ENCODE measurements around the gene IL1RAPL1.

IL1RAPL1 gene

GRCh38 chrX:29841750-29842149, 1254.5 kb downstream of the IL1RAPL1 start:
- TF ChIP-seq CTCF (IDR thresholded peaks at IDR 0.05; ENCODE audit: low read depth, low read length) (no peak), POLR2A (IDR thresholded peaks at IDR 0.05; ENCODE audit: extremely low read depth, insufficient read length) (no peak), MYC (IDR thresholded peaks at IDR 0.05; ENCODE audit: low read depth, low read length) (no peak)
- TF ChIP-seq, protein P1, sequence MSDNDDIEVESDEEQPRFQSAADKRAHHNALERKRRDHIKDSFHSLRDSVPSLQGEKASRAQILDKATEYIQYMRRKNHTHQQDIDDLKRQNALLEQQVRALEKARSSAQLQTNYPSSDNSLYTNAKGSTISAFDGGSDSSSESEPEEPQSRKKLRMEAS (IDR thresholded peaks at IDR 0.05; ENCODE audit: low read depth, low read length), result no peak
- no peak overlapping the region for H3K4me3 ChIP-seq (ENCODE audit: low read depth, low read length)
- peak; percentile 44 for DNase-seq (ENCODE audit: low read depth)

DNA sequence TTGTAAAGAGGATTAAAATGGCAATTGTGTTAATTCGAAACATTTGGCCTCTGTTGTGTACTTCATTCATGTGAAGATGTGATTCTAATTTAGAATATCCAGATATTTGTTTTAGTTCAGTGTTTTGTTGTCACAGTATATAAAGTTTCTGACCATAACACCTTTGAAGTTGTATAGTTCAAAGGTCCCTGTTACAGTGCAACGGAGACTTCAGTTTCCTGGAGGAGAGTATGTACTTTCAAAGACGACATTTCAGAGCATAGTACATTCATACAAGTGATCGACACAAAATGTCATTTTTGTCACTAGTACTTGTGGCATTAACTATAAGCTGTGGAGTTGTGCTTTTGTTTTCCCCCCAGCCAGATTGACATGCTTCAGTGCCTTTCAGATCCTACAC, 1255.3 kb downstream of the IL1RAPL1 start:
- DNase-seq (ENCODE audit: low read depth), result no peak
- TF ChIP-seq, protein P1 (IDR thresholded peaks at IDR 0.05; ENCODE audit: low read depth, low read length), result no peak
- no peak for TF ChIP-seq CTCF (IDR thresholded peaks at IDR 0.05; ENCODE audit: low read depth, low read length)
- TF ChIP-seq POLR2A (IDR thresholded peaks at IDR 0.05; ENCODE audit: extremely low read depth, insufficient read length), result no peak
- no peak for TF ChIP-seq MYC (IDR thresholded peaks at IDR 0.05; ENCODE audit: low read depth, low read length)
- no peak overlapping the region for H3K4me3 ChIP-seq (ENCODE audit: low read depth, low read length)

DNA sequence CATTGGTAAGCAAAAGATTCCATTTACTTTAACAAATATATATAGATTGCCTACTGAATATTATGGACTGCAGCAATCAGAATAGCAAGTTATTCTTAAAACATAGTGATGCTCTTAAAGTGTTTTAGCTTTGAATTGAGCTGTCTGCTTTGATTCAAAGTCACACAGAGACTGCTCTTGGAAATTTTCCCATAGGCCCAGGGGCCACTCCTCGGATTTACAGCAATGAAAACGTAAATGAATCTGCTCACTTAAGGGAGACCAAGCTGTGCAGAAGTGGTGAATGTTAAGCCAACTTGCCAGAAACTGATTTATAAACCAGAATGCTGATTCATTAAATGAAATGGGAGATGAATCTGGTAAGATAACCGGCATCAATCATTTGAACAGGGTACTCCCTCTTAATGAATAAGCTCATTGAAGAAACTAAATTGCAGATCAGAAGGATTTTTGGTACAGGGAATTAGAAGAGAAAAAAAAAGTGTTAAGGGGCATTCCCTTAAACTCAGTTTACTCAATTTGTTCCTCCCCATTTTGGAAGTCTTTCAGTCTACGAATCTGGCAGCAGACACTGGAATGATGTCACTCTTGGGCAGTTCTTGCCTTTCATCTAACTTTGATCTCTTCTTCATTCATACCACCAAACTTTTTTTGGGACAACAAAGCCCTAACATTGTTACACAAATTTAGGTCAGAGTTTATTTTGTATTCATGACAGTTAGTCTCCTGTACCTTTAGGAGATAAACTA, 1264.8 kb downstream of the IL1RAPL1 start:
- no peak for DNase-seq (ENCODE audit: low read depth)
- TF ChIP-seq, protein P1 (IDR thresholded peaks at IDR 0.05; ENCODE audit: low read depth, low read length), result no peak
- TF ChIP-seq MYC (IDR thresholded peaks at IDR 0.05; ENCODE audit: low read depth, low read length) (no peak), POLR2A (IDR thresholded peaks at IDR 0.05; ENCODE audit: extremely low read depth, insufficient read length) (no peak), CTCF (IDR thresholded peaks at IDR 0.05; ENCODE audit: low read depth, low read length) (no peak)
- H3K4me3 ChIP-seq (ENCODE audit: low read depth, low read length), result no peak overlapping the region

DNA sequence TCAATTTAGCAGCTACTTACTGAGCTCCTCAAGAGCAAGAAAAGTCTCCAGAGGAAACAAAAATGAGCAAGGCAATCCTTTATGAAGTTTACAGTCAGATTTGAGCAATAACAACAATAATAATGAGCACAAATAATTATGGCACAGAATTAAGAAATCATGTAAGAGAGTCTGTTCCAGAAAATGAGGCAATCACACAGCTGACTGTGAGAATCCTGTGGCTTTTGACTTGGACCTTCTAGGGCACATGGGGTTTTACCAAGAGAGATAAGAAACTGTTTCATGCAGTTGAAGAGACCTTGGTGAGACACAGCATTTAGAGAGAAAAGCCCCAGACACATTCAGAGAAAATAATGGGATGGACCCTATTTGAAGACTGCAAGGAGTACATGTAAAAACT, 1265.5 kb downstream of the IL1RAPL1 start:
- no peak for DNase-seq (ENCODE audit: low read depth)
- H3K4me3 ChIP-seq (ENCODE audit: low read depth, low read length), result no peak overlapping the region
- TF ChIP-seq, protein P1 (IDR thresholded peaks at IDR 0.05; ENCODE audit: low read depth, low read length), result no peak
- TF ChIP-seq POLR2A (IDR thresholded peaks at IDR 0.05; ENCODE audit: extremely low read depth, insufficient read length) (no peak), MYC (IDR thresholded peaks at IDR 0.05; ENCODE audit: low read depth, low read length) (no peak), CTCF (IDR thresholded peaks at IDR 0.05; ENCODE audit: low read depth, low read length) (no peak)

GRCh38 chrX:29858714-29859113, 1271.5 kb downstream of the IL1RAPL1 start:
- H3K4me3 ChIP-seq (ENCODE audit: low read depth, low read length), result no peak overlapping the region
- DNase-seq (ENCODE audit: low read depth), result no peak

More at GRCh38 chrX:29858714-29859113, 1271.5 kb downstream of the IL1RAPL1 start:
- TF ChIP-seq CTCF (IDR thresholded peaks at IDR 0.05; ENCODE audit: low read depth, low read length) (no peak), MYC (IDR thresholded peaks at IDR 0.05; ENCODE audit: low read depth, low read length) (no peak), POLR2A (IDR thresholded peaks at IDR 0.05; ENCODE audit: extremely low read depth, insufficient read length) (no peak)
- TF ChIP-seq, protein P1 (IDR thresholded peaks at IDR 0.05; ENCODE audit: low read depth, low read length), result no peak

All from NB4 (cell line).